GM18526 (cell line): ENCODE results near the gene DOCK9.

ENCODE experiments used
- POLR2A ChIP-seq: IDR thresholded peaks from 3 replicates; pipeline ENCODE4 v1.6.1; 2011; ENCODE audit not compliant: insufficient read length; ENCODE audit errors: extremely low read depth

The DOCK9 gene

DNA sequence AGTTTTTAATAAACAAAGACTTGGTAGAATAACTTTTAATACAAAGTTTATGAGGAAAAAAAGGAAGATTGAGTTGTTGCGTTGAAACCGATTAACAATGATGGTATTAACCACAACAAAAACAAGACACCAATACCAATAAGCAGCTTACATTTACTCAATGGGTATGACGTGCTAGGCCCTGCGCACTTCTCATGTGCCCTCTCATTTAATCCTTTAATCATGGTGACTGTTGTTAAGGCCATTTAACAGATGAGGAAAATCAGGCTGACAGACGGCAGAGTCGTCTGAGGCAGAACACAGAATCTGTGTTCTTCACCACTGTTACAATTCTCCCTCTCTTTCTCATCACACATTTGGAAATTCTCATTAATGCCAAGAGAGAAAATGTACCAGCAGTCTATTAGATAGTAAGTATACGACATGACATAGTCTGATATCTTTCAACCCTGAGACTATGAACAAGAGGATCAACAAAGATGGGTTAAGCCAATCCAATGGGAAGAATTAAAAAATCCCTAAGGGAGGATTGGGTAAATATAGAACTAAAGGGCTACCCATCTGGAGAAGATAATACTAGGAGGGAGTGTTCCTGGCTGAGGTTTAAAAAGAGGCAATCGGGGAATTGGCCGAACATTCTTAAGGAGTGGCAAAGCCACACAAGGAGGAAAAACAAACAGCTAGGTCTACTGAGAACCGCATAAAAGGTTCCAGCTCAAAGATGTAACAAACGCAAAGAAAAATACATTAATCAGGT, 54.0 kb downstream of the DOCK9 start:
- no peak for TF ChIP-seq POLR2A

DNA sequence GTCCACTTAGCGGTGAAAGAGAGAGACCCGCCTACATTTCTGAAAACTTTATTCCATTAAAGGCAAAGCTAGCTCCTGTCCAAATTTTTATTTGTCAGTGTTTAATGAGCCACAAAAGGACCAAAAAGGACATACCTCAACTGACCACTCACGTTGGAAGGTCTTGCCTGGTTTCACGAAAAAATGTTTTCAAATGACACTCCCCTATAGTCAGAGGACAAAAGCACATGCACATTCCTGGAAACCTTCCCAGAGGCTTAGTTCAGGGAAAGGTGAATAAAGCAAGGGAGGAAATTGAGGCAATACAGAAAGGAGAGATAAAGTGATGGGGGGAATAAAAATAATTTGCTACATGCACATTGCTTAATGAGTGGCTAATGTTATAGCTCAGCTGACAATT, 55.6 kb downstream of the DOCK9 start:
- no peak for TF ChIP-seq POLR2A

DNA sequence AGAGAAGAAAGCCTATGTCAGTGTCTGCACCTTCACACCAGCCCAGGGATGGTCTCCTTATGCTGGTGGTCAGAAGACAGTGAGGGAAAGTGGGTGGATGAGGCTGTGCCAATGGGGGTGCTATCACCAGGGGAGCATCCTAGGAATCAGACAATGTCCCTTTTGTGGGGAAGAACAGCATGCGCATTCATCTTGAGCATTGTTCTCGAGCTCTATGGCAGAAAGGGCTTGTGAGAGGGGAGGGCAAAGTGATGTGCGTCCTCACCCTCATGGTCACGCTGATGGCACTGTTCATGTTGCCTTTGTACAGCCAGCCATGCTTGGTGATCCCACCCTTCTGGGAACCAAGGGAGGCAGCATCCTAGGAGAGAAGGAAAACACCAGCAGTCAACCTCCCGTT, 56.1 kb downstream of the DOCK9 start:
- no peak for TF ChIP-seq POLR2A

DNA sequence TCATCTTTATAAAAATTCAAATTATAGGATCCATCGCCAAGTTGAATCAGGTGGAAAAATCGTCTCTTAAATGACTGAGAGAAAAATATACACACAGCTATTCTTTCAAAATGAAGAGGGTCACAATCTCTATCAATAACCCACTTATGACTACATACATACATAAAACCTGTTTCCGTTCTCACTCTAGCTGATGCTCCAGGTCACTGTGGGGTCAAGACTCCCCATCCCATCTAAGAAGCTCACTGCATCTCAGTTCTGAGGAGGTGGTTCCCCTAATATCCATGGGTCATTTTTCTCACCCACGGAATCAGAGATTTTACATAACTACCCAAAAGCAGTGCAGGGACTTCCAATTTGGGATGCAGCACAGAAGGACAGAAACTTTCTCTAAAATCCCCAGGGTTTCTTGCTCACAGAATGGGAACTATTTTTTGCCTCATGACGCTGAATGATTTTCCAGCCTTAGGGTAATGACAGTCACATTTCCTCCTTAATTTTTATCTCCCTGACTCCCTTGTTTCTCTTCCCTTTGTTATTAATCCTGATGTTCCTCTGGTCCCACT, 56.8 kb downstream of the DOCK9 start:
- no peak for TF ChIP-seq POLR2A

DNA sequence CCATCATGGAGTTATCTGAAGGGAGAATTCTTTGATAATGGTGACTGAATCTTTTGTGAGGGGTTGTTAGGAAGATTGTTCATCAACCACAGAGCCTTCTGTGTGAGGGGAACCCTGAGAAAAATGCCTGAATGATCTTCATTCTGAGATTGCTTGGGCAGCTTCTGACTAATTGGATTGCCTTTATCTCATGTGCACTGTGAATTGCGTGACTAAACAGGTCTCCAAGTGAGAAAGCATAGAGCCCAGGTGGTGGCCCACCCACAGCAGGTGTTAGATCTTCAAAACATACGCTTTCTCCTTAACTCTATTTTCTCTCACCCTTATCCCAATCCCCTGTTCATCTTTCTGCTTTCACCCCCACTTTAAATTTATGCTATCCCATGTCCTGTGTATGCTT, 58.3 kb downstream of the DOCK9 start:
- no peak for TF ChIP-seq POLR2A

DNA sequence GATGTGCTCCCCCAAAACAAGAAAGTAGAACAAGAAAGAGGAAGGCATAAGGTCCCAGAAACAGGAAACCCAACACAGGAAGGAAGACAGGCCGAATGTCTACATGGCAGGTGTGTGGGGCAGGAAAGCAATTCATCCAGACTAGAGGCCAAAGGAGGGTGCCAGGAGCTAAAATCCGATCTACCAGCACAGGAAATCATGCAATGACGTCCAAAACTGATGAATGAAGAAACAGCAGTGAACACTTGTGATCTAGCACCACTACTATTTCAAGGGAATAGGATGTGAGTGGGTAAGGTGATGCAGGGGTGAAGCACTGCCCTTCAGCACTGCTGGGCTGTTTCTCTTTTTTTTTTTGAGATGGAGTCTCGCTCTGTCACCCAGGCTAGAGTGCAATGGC, 59.1 kb downstream of the DOCK9 start:
- TF ChIP-seq POLR2A = no peak

DNA sequence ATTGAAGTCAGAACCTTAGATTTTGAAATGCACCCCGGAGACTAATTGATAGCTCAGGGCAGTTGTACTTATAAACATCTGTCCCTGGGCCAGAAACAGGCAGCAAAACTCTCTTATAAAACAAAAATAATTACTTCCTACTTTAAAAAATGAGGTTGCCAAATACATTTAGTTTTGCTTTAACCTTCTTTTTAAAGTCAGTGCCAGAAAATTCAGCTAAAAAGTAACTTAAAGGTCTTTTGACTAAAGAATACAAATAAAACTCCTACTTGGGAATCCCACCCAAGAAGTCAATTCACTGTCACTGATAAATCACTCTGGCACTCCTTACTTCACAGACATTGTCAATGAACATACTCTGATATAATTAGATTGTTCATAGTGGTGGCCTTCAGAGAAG, 60.7 kb downstream of the DOCK9 start:
- TF ChIP-seq POLR2A = no peak

DNA sequence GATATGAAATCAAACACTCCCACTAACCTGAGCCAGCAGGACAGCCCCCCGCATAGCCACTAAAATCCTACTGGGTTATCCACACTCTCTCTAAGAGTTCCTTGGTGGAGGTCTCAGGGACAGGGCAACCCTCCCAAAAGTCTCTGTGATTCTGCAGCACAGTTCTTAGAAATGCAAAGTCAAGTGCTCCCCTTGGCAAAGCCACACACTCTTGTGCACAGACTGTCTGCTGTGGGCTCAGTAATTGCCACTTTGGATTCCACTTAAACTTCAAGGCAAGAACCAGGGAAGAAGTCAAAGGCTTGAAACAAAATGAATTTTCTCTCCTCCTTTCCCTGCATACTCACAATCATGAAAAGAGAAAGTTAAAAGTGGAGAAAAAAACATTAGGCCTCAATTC, 61.5 kb downstream of the DOCK9 start:
- no peak for TF ChIP-seq POLR2A

DNA sequence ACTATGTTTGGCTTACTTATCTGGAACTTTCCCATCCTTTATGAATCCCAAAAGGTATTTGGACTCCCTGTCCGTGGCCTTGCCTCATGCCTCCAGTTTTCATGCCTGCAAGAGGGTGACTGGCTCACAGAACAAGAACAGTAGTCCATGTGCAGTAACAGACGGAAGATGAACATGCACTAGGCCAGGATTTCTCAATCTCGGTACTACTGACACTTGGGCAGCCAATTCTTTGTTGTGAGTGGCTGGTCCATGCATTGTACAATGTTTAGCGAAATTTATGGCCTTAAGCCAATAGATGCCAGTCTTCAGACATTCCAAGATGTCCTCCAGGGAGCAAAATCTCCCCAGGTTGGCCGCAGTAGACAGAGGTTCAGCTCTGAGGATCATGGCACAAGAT, 61.9 kb downstream of the DOCK9 start:
- no peak for TF ChIP-seq POLR2A

DNA sequence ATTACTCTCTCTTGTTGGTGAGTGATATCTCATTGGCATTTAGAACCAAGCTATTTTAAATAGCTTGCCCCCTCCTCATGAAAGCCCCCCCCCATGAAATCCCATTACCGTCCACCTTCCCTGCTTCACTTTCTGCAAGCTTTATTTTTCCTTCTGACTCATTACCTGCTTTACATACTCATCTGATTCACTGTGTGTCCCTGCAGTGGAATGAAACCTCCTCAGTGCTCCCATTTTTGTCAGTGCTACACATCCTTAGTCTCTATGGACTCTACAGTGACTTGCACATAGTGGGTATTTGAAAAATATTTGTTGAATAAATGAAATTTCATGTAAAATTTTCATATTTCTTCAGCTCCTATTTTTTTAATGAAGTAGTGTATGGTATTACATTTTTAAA, 62.3 kb downstream of the DOCK9 start:
- no peak for TF ChIP-seq POLR2A

DNA sequence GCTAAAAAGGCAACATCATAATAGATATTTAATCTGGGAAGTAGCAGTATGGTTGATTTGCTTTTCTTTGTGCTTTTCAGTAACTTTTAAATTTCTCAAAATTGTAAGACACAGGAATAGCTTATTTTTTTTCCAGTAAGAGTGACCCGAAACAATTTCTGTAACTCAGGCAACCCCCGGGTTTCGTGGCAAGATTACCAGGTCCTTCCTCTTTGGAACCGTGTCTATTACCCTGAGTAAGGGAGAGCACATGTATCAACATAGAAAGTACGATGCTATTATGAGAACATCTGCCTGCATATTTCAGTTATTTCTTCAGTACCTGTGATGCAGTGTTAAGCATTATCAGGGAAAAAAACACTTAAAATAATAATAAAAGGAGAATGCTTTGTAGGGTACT, 64.1 kb downstream of the DOCK9 start:
- TF ChIP-seq POLR2A = no peak

DNA sequence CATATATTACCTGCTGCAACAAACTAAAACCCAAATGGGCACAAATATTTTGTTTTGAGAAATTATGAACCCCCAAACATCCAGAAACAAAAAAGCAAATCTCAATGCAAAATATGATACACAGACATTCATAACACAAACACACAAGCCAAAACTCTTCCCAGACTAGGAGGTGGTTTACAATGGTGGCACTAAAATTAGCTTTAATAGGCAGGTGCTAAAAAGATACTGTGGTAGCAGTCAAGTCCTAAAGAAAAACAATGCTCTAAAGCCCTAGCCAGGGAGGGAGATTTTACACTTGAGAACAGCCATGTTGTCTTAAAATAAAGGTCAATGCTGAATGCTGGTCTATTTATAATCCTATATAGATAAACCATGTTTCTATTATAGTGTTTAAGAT, 65.0 kb downstream of the DOCK9 start:
- no peak for TF ChIP-seq POLR2A

DNA sequence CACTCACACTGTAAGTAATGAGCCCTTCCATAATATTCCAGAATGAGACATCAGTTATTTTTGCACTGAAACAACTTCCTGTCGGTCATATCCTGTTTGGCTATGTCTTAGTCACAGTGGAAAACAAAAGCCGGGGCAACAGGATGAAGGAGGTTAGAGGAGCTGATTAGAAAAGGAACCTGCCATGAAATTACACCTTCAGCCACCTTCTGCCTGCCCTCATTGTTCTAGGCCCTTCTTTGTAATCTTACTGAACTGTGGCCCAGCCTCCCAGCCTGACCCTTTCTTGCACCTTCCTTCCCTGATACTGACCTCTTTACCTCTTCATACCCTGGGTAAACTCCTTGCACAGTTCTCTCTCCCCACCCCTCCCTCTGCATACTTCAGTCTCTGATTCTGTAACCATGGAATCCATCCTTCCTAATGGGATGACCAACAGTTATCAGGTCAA, 67.3 kb downstream of the DOCK9 start:
- TF ChIP-seq POLR2A = no peak

DNA sequence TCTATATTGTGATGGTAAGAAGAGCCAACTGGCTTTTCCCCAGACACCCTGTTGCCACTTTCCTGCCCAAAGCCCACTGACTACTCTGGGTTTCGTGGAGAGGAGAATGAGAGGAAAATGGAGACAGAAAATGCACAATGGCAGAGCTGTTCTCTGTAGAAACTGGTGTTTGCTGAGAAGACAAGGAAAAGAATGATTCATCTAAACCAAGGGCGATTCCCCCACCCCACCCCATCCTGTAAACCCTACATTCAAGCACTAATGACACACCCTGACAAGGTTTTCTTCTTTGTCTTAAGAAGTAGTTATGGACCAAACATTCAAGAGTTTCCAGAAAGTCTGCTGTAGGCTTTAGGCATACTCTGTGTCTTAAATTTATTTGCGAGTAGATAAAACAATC, 68.8 kb downstream of the DOCK9 start:
- no peak for TF ChIP-seq POLR2A

DNA sequence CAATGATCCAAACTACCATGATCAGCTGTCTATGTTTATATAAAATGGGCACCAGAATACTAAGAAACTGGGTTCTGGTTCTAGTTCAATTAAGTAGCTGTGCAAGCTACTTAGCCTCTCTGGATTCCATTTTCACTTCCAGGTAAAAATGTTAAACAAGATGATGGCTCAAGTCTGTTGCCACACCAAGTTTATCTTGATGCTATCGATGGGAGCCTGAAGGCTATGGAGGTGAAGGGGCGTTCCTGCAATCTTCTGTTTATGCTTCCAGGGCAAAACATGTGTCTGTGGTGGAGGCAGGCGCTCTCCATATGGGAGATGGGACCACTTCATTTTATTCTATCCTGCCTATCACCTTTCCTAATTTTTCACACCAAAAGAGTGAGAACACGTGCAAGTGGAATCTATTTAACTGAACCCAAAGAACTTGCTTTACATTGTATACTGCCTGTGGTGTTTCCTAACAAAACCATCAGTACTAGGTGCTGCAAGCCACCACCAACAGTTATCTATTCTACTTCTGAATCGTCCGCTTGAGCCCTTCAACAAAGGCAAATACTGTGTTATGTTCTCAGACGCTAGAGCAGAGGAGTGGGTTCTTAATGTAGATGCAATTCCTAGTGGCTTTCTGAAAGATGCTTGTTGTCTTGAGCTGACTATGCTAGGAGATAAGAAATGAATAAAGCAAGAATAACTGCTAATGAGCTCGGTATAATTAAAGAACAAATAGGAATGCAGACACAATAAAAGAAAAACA, 70.9 kb downstream of the DOCK9 start:
- no peak for TF ChIP-seq POLR2A

DNA sequence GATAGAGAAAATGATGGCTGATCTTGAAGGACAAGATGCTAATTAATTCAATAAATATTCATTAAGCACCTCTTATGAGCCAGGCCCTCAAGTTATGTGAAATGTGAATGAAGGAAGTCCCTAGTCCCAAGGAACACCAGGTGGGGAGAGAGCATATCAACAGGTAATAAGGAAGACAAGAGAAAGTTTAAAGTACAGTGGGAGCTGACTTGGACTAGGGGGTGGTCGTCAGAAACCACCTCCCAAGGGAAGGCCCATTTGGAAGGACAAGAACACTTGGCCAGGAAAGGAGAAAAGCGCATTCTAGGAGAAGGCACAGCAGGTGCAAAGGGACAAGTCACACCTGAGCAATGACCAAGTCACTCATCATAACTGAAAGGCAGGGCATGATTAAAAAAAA, 72.7 kb downstream of the DOCK9 start:
- no peak for TF ChIP-seq POLR2A
